ENCODE data around the gene ANKRD1.
A peak's percentile ranks its signal among the peaks of the same experiment; 100 is the strongest.
"Not testable (repeated sequence)": the region's sequence is repeated elsewhere in the genome, so short reads cannot be mapped to it uniquely, and the experiment has no call there.

ANKRD1 gene

DNA sequence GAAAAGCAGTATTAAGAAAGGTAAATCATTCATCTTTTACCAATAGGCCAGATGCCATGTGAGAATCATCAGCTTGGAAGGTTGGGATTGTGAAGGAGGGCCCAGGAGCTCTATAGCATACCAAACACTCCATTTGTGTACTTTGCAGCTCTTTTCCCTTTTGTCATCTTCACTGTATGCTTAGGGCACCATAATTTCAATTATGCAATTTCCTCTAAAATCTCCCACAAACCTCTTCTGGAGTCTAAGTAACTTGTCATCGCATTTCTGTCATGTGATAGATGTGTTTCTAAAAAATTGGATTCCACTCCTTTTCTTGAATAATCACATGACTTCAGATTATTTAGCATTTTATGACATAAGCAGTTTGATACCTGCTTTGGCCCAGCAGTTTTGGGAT is 31.3 kb downstream of the ANKRD1 start:
- no peak overlapping the region for H3K4me3 ChIP-seq (ENCODE audit: low read depth, low read length)
- no peak for DNase-seq (ENCODE audit: low read depth)
- TF ChIP-seq, protein P1, sequence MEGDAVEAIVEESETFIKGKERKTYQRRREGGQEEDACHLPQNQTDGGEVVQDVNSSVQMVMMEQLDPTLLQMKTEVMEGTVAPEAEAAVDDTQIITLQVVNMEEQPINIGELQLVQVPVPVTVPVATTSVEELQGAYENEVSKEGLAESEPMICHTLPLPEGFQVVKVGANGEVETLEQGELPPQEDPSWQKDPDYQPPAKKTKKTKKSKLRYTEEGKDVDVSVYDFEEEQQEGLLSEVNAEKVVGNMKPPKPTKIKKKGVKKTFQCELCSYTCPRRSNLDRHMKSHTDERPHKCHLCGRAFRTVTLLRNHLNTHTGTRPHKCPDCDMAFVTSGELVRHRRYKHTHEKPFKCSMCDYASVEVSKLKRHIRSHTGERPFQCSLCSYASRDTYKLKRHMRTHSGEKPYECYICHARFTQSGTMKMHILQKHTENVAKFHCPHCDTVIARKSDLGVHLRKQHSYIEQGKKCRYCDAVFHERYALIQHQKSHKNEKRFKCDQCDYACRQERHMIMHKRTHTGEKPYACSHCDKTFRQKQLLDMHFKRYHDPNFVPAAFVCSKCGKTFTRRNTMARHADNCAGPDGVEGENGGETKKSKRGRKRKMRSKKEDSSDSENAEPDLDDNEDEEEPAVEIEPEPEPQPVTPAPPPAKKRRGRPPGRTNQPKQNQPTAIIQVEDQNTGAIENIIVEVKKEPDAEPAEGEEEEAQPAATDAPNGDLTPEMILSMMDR (IDR thresholded peaks at IDR 0.05; ENCODE audit: low read depth, low read length, missing control alignments) = no peak

DNA sequence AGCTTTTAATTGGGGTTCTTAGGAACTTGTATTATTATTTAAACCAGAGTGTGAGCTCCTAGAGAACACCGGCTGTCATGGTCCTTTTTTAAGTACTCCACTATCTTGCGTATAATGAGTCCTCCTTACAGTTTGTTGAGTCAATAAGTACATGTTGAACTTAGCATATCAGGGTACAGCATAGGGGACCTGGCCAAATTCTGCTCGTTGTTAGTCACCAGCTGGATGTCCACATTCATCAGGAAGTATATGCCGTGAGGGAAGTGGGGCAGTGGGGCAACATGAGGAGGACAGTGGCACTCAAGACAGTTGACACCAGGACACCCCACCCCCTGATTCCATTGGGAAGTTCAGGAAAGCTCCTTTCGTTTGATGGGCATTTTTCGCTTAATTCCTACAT is 32.5 kb downstream of the ANKRD1 start:
- DNase-seq (ENCODE audit: low read depth) = no peak
- TF ChIP-seq, protein P1 (IDR thresholded peaks at IDR 0.05; ENCODE audit: low read depth, low read length, missing control alignments) = no peak
- no peak overlapping the region for H3K4me3 ChIP-seq (ENCODE audit: low read depth, low read length)

DNA sequence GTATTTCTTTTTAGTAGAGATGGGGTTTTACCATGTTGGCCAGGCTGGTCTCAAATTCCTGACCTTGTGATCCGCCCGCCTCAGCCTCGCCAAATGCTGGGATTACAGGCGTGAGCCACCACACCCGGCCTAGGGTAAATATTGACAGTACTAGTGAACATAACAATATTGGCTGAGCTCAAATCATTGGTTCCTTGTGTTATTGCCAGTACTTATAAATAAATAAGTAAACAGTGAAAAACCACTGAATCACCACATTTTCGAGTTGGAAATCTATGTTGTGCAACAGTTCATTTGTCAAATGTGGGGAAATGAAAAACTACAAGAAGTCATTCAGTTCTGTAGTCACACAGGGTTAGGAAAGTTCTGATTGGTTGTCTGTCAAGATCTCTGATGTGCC is 33.3 kb downstream of the ANKRD1 start:
- no peak overlapping the region for H3K4me3 ChIP-seq (ENCODE audit: low read depth, low read length)
- DNase-seq (ENCODE audit: low read depth) = no peak
- TF ChIP-seq, protein P1 (IDR thresholded peaks at IDR 0.05; ENCODE audit: low read depth, low read length, missing control alignments) = no peak

DNA sequence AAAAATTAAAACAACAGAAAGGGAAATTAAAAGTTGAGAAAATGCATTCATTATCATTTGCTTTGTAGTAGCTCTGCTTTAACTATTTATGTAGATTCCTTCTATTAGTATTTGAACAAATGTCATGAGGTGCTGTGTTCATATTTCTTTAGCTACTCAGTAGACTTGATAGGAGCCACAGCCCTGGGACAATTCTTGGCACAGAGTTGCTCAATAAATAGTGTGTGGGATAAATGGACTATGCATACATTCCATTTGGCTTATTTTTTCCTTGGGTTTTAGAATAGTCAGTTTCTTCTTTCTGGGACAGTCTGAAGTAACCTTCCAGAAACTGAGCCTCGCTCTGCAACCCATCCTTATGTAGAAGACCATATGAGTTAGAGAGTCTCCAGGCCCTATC is 35.7 kb downstream of the ANKRD1 start:
- TF ChIP-seq, protein P1 (IDR thresholded peaks at IDR 0.05; ENCODE audit: low read depth, low read length, missing control alignments) = no peak
- DNase-seq (ENCODE audit: low read depth) = no peak
- H3K4me3 ChIP-seq (ENCODE audit: low read depth, low read length) = no peak overlapping the region

DNA sequence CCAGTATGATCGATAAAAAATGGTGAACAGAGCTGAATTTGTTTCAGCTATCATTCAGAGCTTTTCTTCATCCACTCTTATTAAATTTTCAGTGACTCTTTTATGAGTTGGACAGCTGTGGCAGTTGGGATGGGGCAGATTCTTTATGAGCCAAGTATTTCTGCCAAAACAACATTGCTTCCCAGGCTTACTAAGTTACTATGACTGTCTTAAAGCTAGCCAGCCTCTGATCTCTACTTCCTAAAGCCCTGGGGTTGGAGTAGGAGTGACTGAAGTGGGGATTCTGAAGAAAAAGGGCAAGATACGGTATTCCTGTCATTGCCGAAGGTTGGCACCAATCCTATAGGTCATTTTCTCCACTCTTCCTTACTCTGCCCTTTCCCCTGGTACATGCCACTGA is 36.5 kb downstream of the ANKRD1 start:
- TF ChIP-seq, protein P1 (IDR thresholded peaks at IDR 0.05; ENCODE audit: low read depth, low read length, missing control alignments) = no peak
- no peak for DNase-seq (ENCODE audit: low read depth)
- no peak overlapping the region for H3K4me3 ChIP-seq (ENCODE audit: low read depth, low read length)

DNA sequence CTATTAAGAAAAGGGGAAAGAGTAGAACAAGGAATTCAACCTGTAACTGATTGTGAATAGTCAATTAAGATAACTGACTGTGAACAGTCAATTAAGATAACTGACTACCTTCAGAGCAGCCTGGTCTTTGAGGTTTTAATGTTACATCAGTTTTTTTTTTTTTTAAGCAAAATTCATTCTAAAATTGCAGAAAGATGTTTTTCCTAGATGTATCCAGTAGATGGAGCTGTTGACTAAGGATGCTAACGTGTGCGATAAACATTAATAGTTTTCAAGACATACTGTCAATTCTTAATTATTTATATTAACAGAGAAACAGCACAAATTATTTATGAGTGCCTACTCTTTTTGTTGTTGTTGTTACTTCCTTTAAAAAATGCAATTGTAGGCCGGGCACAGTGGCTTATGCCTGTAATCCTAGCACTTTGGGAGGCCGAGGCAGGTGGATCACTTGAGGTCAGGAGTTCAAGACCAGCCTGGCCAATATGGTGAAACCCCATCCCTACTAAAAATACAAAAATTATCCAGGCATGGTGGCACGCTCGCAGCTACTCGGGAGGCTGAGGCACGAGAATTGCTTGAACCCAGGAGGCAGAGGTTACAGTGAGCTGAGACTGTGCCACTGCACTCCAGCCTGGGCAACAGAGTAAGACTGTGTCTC is 40.7 kb downstream of the ANKRD1 start:
- not testable (repeated sequence) for H3K4me3 ChIP-seq (ENCODE audit: low read depth, low read length); DNase-seq (ENCODE audit: low read depth)
- TF ChIP-seq, protein P1 (IDR thresholded peaks at IDR 0.05; ENCODE audit: low read depth, low read length, missing control alignments) = peak; percentile 46

DNA sequence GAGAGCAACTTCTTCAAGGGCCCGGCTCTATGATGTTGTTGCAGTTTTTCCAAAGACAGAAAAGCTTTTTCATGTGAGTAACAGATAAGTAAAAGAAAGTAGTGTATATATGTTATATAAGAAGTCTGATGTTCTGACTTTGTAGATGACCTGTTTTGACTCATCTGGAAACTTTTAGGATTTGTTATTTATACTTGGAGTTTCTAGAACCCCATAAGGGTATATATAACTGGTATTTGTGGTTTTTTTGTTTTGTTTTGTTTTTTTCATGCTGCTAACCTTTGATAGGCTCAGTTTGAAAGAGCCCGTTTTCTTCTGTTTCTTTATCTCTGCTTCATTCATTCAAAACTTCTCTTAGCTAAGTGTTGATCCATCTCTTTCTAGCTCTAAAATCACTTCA is 41.8 kb downstream of the ANKRD1 start:
- no peak for DNase-seq (ENCODE audit: low read depth)
- no peak overlapping the region for H3K4me3 ChIP-seq (ENCODE audit: low read depth, low read length)
- TF ChIP-seq, protein P1 (IDR thresholded peaks at IDR 0.05; ENCODE audit: low read depth, low read length, missing control alignments) = no peak

Measured in GM12864 (cell line).